Naive thymus-derived CD4-positive, alpha-beta T cell (primary cell): ENCODE results near the gene FBRSL1. TPM values are rescaled to one million over a fixed set of nuclear protein-coding genes. Genes with fewer than 3 reads are reported as not detected.
"Not testable (repeated sequence)": the region's sequence is repeated elsewhere in the genome, so short reads cannot be mapped to it uniquely, and the experiment has no call there.

Experiments used
- ATAC-seq: fragments of 150-1000 bp; cut with Tn5 transposase; 2 replicates; pipeline ENCODE4 v1.10.0; 2021; ENCODE audit warnings: mild to moderate bottlenecking, moderate library complexity
- CTCF ChIA-PET: fragments of 350-600 bp; sonication (Branson Sonifier 250); formaldehyde crosslinking; loops from one replicate; lab custom pipeline; 2021; ENCODE audit warnings: antibody characterized with exemption; lab: Charles Lee
- POLR2A ChIA-PET: fragments of 350-600 bp; sonication (Branson Sonifier 250); formaldehyde crosslinking; loops from one replicate; lab custom pipeline; 2021; ENCODE audit warnings: antibody characterized with exemption, inconsistent platforms; lab: Charles Lee
- DNase-seq, 9 donors: peaks; one replicate each; pipeline versions ENCODE4 v3.0.0 to v3.0.0-alpha.2; 2020 to 2022; ENCODE audit warnings: mixed read lengths in 1 of 9
- H3K27ac ChIP-seq: one replicate; pipeline ENCODE4 v1.7.0; 2013; ENCODE audit warnings: mild to moderate bottlenecking, low read depth, low read length, moderate library complexity
- H3K27me3 ChIP-seq, 2 donors: one replicate each; pipeline ENCODE4 v1.7.0; 2013; ENCODE audit warnings: low read length in 2 of 2, mild to moderate bottlenecking in 2 of 2, moderate library complexity in 2 of 2; ENCODE audit not compliant: control insufficient read depth in 2 of 2, insufficient read depth in 2 of 2
- H3K36me3 ChIP-seq, 3 experiments: 1 replicate in 2 of 3; 2 replicates in 1 of 3; pipeline ENCODE4 v1.7.0; 2013; ENCODE audit warnings: low read length in 3 of 3, mild to moderate bottlenecking in 3 of 3, moderate library complexity in 1 of 3; ENCODE audit not compliant: insufficient read depth in 3 of 3, control insufficient read depth in 2 of 3
- H3K4me1 ChIP-seq, 2 donors: one replicate each; pipeline ENCODE4 v1.7.0; 2013; ENCODE audit warnings: low read length in 2 of 2, mild to moderate bottlenecking in 2 of 2, moderate library complexity in 1 of 2; ENCODE audit not compliant: control insufficient read depth in 2 of 2, insufficient read depth in 2 of 2
- H3K4me3 ChIP-seq: 2 replicates; pipeline ENCODE4 v1.7.0; 2013; ENCODE audit warnings: mild to moderate bottlenecking, low read length
- H3K9me3 ChIP-seq, 3 experiments: 1 replicate in 2 of 3; 2 replicates in 1 of 3; pipeline ENCODE4 v1.7.0; 2013; ENCODE audit warnings: low read length in 3 of 3; ENCODE audit not compliant: control insufficient read depth in 2 of 3
- H3K27ac Mint-ChIP-seq, 9 donors: one replicate each; pipeline ENCODE4 v1.8.0; 2020 to 2022; ENCODE audit warnings: mixed read lengths in 9 of 9, mild to moderate bottlenecking in 8 of 9, moderate library complexity in 5 of 9, inconsistent platforms in 2 of 9
- H3K27me3 Mint-ChIP-seq, 5 donors: one replicate each; pipeline ENCODE4 v1.8.0; 2021 to 2022; ENCODE audit warnings: mixed read lengths in 5 of 5, mild to moderate bottlenecking in 1 of 5
- H3K36me3 Mint-ChIP-seq, 5 donors: one replicate each; pipeline ENCODE4 v1.8.0; 2020 to 2022; ENCODE audit warnings: mixed read lengths in 5 of 5, mild to moderate bottlenecking in 3 of 5, inconsistent platforms in 1 of 5
- H3K4me1 Mint-ChIP-seq, 7 donors: one replicate each; pipeline ENCODE4 v1.8.0; 2020 to 2022; ENCODE audit warnings: mixed read lengths in 7 of 7, mild to moderate bottlenecking in 3 of 7, inconsistent platforms in 1 of 7
- H3K4me3 Mint-ChIP-seq, 10 donors: one replicate each; pipeline ENCODE4 v1.8.0; 2020 to 2022; ENCODE audit warnings: mild to moderate bottlenecking in 10 of 10, mixed read lengths in 10 of 10, moderate library complexity in 6 of 10, inconsistent platforms in 2 of 10
- H3K9me3 Mint-ChIP-seq, 11 donors: one replicate each; pipeline ENCODE4 v1.8.0; 2020 to 2022; ENCODE audit warnings: mixed read lengths in 11 of 11, mild to moderate bottlenecking in 4 of 11, inconsistent platforms in 1 of 11, moderate library complexity in 1 of 11
- intact Hi-C, 2 donors: fragments of 100-400 bp; cut with micrococcal nuclease; formaldehyde crosslinking; loops; one replicate each; pipeline ENCODE4 v1.15.1; 2023
- polyA plus RNA-seq, 2 donors: library from polyadenylated mRNA; unstranded; fragments of 300-500 nt; fragmentation: Illumina TruSeq; gene quantifications; one replicate each; pipeline ENCODE4 v1.2.3, GENCODE V29; 2021
- total RNA-seq, 6 experiments: library from RNA in 5 of 6; stranded (reverse) in 5 of 6; gene quantifications; 1 replicate in 5 of 6; 2 replicates in 1 of 6; pipeline ENCODE4 v1.2.3 and lab custom pipeline; 2021 to 2026

Gene FBRSL1
- total and polyA plus RNA-seq, 7 experiments from 2014 or later, result 0.77 to 105 (median 90.9) TPM

DNA sequence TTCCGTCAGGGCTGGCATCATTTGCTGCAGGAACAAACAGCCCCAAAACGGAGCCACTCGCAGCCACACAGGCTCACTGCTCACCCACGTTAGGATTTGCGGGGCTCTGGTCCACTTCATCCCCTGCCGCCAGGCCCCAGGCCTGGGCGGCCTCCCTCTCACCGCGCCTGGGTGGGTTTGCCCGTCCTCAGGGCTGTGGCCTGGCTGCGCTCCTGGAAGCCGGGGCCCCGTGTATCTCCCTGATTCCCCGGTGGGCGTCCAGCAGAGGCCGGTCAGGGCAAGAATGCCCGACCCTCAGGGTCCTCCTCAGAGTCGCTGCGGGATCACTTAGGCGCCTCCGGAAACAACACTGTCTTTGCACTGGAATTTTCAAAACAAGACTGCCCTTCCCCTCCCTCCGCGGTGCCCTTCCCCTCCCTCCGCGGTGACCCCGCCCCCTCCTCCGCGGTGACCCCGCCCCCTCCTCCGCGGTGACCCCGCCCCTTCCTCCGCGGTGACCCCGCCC lies 15.7 kb upstream of the FBRSL1 start:
- Histone ChIP-seq H3K4me3 (no peak overlapping the region), H3K27me3 (no peaks in the 10 kb centered on the region), H3K4me1 (peaks cover 17 to 30% of the 10 kb centered on the region in 2 donors), H3K27ac (no peak overlapping the region), H3K9me3 (no peaks in the 10 kb centered on the region), H3K36me3 (no peaks in the 10 kb centered on the region)
- peaks cover 32 to 60% (median 41%) of the 10 kb centered on the region in 7 donors for H3K4me1 Mint-ChIP-seq
- peaks cover 0 to 2% (median 0%) of the 10 kb centered on the region in 5 donors for H3K36me3 Mint-ChIP-seq
- CTCF ChIA-PET, result no interaction called here
- H3K27me3 Mint-ChIP-seq, result peaks cover 0 to 21% (median 0%) of the 10 kb centered on the region in 5 donors
- ATAC-seq (peak; percentile 29), DNase-seq (peak in 3 of 9 donors; percentile 40 to 55 (median 41))
- intact Hi-C loops, result loop anchor here in 1 of 2 donors (1.0 kb wide), 1 partner anchor 28 kb away; no protein-coding TSS in a partner anchor
- POLR2A ChIA-PET, result no interaction called here
- H3K9me3 Mint-ChIP-seq, result peaks cover 0 to 11% (median 0%) of the 10 kb centered on the region in 11 donors
- H3K4me3 Mint-ChIP-seq, result peak overlapping the region in 4 of 10 donors; percentile 37 to 79 (median 60)
- H3K27ac Mint-ChIP-seq, result peak overlapping the region in 2 of 9 donors; percentile 55 to 62

DNA sequence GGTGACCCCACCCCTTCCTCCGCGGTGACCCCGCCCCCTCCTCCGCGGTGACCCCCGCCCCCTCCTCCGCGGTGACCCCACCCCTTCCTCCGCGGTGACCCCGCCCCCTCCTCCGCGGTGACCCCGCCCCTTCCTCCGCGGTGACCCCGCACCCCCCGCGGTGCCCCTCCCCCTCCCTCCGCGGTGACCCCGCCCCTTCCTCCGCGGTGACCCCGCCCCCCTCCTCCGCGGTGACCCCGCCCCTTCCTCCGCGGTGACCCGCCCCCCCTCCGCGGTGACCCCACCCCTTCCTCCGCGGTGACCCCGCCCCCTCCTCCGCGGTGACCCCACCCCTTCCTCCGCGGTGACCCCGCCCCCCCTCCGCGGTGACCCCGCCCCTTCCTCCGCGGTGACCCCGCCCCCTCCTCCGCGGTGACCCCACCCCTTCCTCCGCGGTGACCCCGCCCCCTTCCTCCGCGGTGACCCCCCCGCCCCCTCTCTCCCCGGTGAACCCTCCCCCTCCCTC lies 15.1 kb upstream of the FBRSL1 start:
- H3K27me3 ChIP-seq, H3K9me3 ChIP-seq, DNase-seq, H3K27ac Mint-ChIP-seq, H3K36me3 Mint-ChIP-seq, CTCF ChIA-PET, H3K36me3 ChIP-seq, H3K4me3 ChIP-seq, H3K27ac ChIP-seq, ATAC-seq: not testable (repeated sequence)
- Mint-ChIP-seq H3K4me1 (peaks cover 31 to 59% (median 36%) of the 10 kb centered on the region in 7 donors), H3K27me3 (peaks cover 0 to 15% (median 0%) of the 10 kb centered on the region in 5 donors), H3K9me3 (peaks cover 0 to 11% (median 0%) of the 10 kb centered on the region in 11 donors), H3K4me3 (peak overlapping the region in 2 of 10 donors; percentile 73 to 74)
- intact Hi-C loops, result loop anchor here (1.0 to 5.0 kb wide), 2 partner anchors 29 to 47 kb away; no protein-coding TSS in a partner anchor
- H3K4me1 ChIP-seq, result peaks cover 11 to 30% of the 10 kb centered on the region in 2 donors
- POLR2A ChIA-PET, result interaction anchor here (0.7 to 5.8 kb wide), 3 partner anchors 12 to 28 kb away, joined by 3 to 66 read pairs (median 4); no protein-coding TSS in a partner anchor

DNA sequence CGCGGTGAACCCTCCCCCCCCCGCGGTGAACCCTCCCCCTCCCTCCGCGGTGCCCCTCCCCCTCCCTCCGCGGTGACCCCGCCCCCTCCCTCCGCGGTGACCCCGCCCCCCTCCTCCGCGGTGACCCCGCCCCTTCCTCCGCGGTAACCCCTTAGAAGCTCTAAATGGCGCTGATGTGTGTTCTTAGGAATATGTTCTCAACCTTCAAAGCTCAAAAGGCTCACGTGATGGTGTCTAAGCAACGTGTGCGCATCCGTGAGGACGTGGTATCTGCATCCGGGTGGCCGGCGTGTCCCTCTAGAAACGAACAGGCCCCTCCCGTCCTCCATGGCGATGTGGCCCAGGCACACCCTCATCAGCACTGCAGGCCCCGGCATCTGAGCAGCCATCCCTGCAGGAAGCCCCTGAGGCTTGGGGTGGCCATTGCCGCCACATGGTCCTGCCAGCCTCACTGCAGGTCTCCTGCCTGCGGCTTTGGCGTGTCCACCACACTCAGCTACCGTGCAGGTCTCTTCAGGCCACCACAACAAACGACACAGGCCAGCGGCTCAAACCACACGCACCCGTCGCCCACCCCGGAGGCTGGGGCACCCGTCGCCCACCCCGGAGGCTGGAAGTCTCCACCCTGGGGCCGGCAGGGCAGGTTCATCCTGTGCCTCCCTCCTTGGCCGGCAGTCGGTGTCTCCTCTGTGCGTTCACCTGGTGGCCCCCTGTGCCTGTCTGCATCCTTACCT lies 14.5 kb upstream of the FBRSL1 start:
- Mint-ChIP-seq H3K27me3 (peaks cover 0 to 12% (median 0%) of the 10 kb centered on the region in 5 donors), H3K4me1 (peaks cover 29 to 54% (median 33%) of the 10 kb centered on the region in 7 donors), H3K36me3 (peaks cover 0 to 2% (median 0%) of the 10 kb centered on the region in 5 donors), H3K4me3 (peak overlapping the region; percentile 44 to 77 (median 70)), H3K27ac (peak overlapping the region in 8 of 9 donors; percentile 61 to 93 (median 86)), H3K9me3 (peaks cover 0 to 11% (median 0%) of the 10 kb centered on the region in 11 donors)
- intact Hi-C loops, result loop anchor here in 1 of 2 donors (5.0 kb wide), 1 partner anchor 47 kb away; no protein-coding TSS in a partner anchor
- H3K4me1 ChIP-seq, result peaks cover 11 to 26% of the 10 kb centered on the region in 2 donors
- ATAC-seq, result peak; percentile 55
- no peaks in the 10 kb centered on the region for H3K27me3 ChIP-seq
- H3K4me3 ChIP-seq, result peak overlapping the region; percentile 24
- CTCF ChIA-PET, result no interaction called here
- POLR2A ChIA-PET, result interaction anchor here (0.7 to 5.8 kb wide), 3 partner anchors 12 to 29 kb away, joined by 3 to 66 read pairs (median 4); no protein-coding TSS in a partner anchor
- H3K27ac ChIP-seq, result no peak overlapping the region
- DNase-seq, result peak in 5 of 9 donors; percentile 42 to 69 (median 46)
- H3K9me3 ChIP-seq, result no peaks in the 10 kb centered on the region
- H3K36me3 ChIP-seq, result no peaks in the 10 kb centered on the region

DNA sequence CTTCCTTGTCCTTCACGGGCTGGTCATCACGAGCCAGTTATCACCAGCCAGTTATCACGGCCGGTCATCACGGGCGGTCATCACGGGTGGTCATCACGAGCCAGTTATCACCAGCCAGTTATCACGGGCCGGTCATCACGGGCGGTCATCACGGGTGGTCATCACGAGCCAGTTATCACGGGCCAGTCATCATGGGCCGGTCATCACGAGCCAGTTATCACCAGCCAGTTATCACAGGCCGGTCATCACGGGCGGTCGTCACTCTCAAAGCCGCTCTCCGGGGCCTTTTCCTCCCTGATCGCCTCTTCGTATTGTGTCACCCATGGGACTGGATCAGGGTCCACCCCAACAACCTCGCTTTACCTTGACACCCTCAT lies 13.9 kb upstream of the FBRSL1 start:
- Histone ChIP-seq H3K4me3 (no peak overlapping the region), H3K27me3 (no peaks in the 10 kb centered on the region), H3K36me3 (no peaks in the 10 kb centered on the region), H3K4me1 (peaks cover 11 to 23% of the 10 kb centered on the region in 2 donors), H3K27ac (no peak overlapping the region), H3K9me3 (no peaks in the 10 kb centered on the region)
- ChIA-PET POLR2A (interaction anchor here (1.2 to 5.8 kb wide), 2 partner anchors 11 to 30 kb away, joined by 4 to 66 read pairs; no protein-coding TSS in a partner anchor), CTCF (no interaction called here)
- peaks cover 0 to 2% (median 0%) of the 10 kb centered on the region in 5 donors for H3K36me3 Mint-ChIP-seq
- H3K4me1 Mint-ChIP-seq, result peaks cover 27 to 51% (median 31%) of the 10 kb centered on the region in 7 donors
- H3K27me3 Mint-ChIP-seq, result peaks cover 0 to 9% (median 0%) of the 10 kb centered on the region in 5 donors
- peaks cover 0 to 10% (median 0%) of the 10 kb centered on the region in 11 donors for H3K9me3 Mint-ChIP-seq
- peak overlapping the region; percentile 44 to 75 (median 70) for H3K4me3 Mint-ChIP-seq
- intact Hi-C loops, result loop anchor here in 1 of 2 donors (5.0 kb wide), 1 partner anchor 46 kb away; no protein-coding TSS in a partner anchor
- ATAC-seq (no peak), DNase-seq (no peak)
- H3K27ac Mint-ChIP-seq, result peak overlapping the region in 8 of 9 donors; percentile 61 to 93 (median 86)

DNA sequence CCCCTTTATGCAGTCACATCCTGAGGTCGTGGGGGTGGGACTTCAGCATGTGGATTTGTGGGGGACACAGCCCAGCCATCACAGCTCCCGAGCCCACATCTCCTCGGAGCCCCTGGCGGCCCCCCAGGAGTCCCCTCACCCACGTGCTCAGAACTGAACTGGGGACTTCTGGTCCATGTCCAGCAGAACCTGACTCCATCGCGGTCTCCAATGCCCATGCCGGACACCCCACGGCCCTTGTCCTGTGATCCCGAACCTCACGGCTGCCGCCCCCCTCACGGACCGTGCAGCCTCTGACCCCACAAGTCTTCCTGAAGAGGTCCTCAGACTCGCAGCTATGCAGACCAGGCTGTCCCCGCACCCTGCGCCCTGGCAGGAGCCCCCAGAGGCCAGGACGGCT lies 13.5 kb upstream of the FBRSL1 start:
- Histone ChIP-seq H3K27ac (no peak overlapping the region), H3K9me3 (no peaks in the 10 kb centered on the region), H3K27me3 (no peaks in the 10 kb centered on the region), H3K4me3 (no peak overlapping the region), H3K36me3 (no peaks in the 10 kb centered on the region), H3K4me1 (peaks cover 11 to 19% of the 10 kb centered on the region in 2 donors)
- ChIA-PET POLR2A (interaction anchor here (1.0 to 5.8 kb wide), 3 partner anchors 11 to 46 kb away, joined by 3 to 66 read pairs (median 4); no protein-coding TSS in a partner anchor), CTCF (no interaction called here)
- ATAC-seq, result no peak
- H3K36me3 Mint-ChIP-seq, result peaks cover 0 to 2% (median 0%) of the 10 kb centered on the region in 5 donors
- H3K27ac Mint-ChIP-seq, result peak overlapping the region; percentile 25 to 90 (median 83)
- DNase-seq, result no peak
- intact Hi-C loops, result loop anchor here in 1 of 2 donors (5.0 kb wide), 1 partner anchor 46 kb away; no protein-coding TSS in a partner anchor
- H3K27me3 Mint-ChIP-seq, result peaks cover 0 to 8% (median 0%) of the 10 kb centered on the region in 5 donors
- H3K9me3 Mint-ChIP-seq, result peaks cover 0 to 11% (median 0%) of the 10 kb centered on the region in 11 donors
- H3K4me3 Mint-ChIP-seq, result peak overlapping the region; percentile 12 to 75 (median 70)
- peaks cover 23 to 49% (median 29%) of the 10 kb centered on the region in 7 donors for H3K4me1 Mint-ChIP-seq
